Pancreas (tissue), 10 donors: Measurements from ENCODE around the gene CDH7. TPM values are rescaled to one million over a fixed set of nuclear protein-coding genes. Genes with fewer than 3 reads are reported as not detected.

ENCODE experiments used
- ATAC-seq, 4 donors: fragments of 200-7000 bp; cut with Tn5 transposase; one replicate each; pipeline versions ENCODE4 v1.8.0 to v1.9.1; 2020; ENCODE audit warnings: mild to moderate bottlenecking in 4 of 4, moderate library complexity in 4 of 4
- DNase-seq, 6 donors: peaks; one replicate each; pipeline ENCODE4 v3.0.0-alpha.2; 2020
- FAIRE-seq: peaks from 2 replicates; lab custom pipeline; 2012; peaks lifted over from hg19 to GRCh38; lab: Jason Lieb, UNC
- H3K27ac ChIP-seq, 4 donors: fragments of 200-600 bp; sonication (generic); 1 replicate in 3 of 4; 2 replicates in 1 of 4; pipeline versions ENCODE4 v1.5.0 to v1.8.0; 2020
- H3K27me3 ChIP-seq, 4 donors: fragments of 200-600 bp; one replicate each; pipeline ENCODE4 v1.8.0; 2021
- H3K36me3 ChIP-seq, 3 donors: fragments of 200-600 bp; sonication (generic) in 1 of 3; one replicate each; pipeline versions ENCODE4 v1.5.0 to v1.8.0; 2020 to 2021
- H3K4me1 ChIP-seq, 3 donors: fragments of 200-600 bp; one replicate each; pipeline ENCODE4 v1.8.0; 2021
- H3K4me3 ChIP-seq, 4 donors: fragments of 200-600 bp; sonication (generic) in 2 of 4; one replicate each; pipeline versions ENCODE4 v1.5.0 to v1.8.0; 2020 to 2021
- H3K9me3 ChIP-seq, 4 donors: fragments of 200-600 bp; one replicate each; pipeline ENCODE4 v1.8.0; 2021
- WGBS, 2 donors: extraction: QIAGEN DNeasy Blood & Tissue Kit; methylation state at CpG; one replicate each; pipeline ENCODE4 v1.1.7; 2013; 5-methylcytosine and 5-hydroxymethylcytosine counted together
- intact Hi-C, 3 donors: fragments of 100-400 bp; cut with DNase I; formaldehyde crosslinking; loops; one replicate each; pipeline versions ENCODE4 v1.11.1 to v1.14.2; 2022
- polyA plus RNA-seq, 2 donors: library from polyadenylated mRNA; stranded (reverse); fragments of 200-250 nt; gene quantifications; one replicate each; pipeline ENCODE4 v1.2.3, GENCODE V29; 2013
- total RNA-seq, 6 donors: library from RNA; stranded (reverse); fragmentation: NEBNext Ultra II Directional in 4 of 6; extraction: Animal tissue kit (Norgen Biotek cat#: 25700) in 4 of 6; gene quantifications; one replicate each; pipeline versions ENCODE4 v1.2.1 to v1.2.4, GENCODE V29; 2021 to 2023
- TF ChIP-seq, protein P1 (sequence below), 4 donors: fragments of 200-600 bp; sonication (generic) in 3 of 4; IDR thresholded peaks; one replicate each; pipeline versions ENCODE4 v1.5.0 to v1.8.0; 2021; ENCODE audit warnings: antibody characterized with exemption in 4 of 4
- donor health status: healthy with polysubstance abuse.
- donor health status: DM: no; HTN: no; CAD: no; lungs with moderate emphysema.
- donor health status: DM: no; HTN: no; CAD: no.
- donor health status: control.
- donor health status: control.
- donor health status: Bipolar disorder and iron deficiency.
- donor health status: DM: yes; HTN: yes; CAD: no.
- donor health status: DM: no; HTN: no; CAD: no.
- donor health status: DM: no; HTN: no; CAD: no.
- donor health status: DM: yes; HTN: yes; CAD: no.

Gene CDH7
- total and polyA plus RNA-seq, 8 donors: not detected

DNA sequence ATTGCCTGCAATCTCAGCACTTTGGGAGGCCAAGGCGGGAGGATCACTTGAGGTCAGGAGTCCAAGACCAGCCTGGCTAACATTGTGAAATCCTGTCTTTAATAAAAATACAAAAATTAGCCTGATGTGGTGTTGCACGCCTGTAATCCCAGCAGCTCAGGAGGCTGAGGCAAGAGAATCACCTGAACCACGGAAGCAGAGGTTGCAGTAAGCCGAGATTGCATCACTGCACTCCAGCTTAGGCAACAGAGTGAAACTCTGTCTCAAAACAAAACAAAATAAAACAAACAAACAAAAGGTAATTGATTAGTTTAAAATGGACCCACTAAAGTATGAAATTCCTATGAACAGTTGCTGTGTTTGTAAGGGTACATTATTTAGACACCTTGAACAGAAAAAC lies 39.8 kb downstream of the CDH7 start:
- Histone ChIP-seq H3K4me3 (no peak overlapping the region), H3K9me3 (no peaks in the 10 kb centered on the region), H3K27me3 (no peaks in the 10 kb centered on the region), H3K36me3 (no peaks in the 10 kb centered on the region), H3K27ac (no peak overlapping the region), H3K4me1 (no peaks in the 10 kb centered on the region)
- TF ChIP-seq, protein P1, sequence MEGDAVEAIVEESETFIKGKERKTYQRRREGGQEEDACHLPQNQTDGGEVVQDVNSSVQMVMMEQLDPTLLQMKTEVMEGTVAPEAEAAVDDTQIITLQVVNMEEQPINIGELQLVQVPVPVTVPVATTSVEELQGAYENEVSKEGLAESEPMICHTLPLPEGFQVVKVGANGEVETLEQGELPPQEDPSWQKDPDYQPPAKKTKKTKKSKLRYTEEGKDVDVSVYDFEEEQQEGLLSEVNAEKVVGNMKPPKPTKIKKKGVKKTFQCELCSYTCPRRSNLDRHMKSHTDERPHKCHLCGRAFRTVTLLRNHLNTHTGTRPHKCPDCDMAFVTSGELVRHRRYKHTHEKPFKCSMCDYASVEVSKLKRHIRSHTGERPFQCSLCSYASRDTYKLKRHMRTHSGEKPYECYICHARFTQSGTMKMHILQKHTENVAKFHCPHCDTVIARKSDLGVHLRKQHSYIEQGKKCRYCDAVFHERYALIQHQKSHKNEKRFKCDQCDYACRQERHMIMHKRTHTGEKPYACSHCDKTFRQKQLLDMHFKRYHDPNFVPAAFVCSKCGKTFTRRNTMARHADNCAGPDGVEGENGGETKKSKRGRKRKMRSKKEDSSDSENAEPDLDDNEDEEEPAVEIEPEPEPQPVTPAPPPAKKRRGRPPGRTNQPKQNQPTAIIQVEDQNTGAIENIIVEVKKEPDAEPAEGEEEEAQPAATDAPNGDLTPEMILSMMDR (IDR thresholded peaks at IDR 0.05): no peak
- WGBS, 2 donors: 74 to 92% methylated on average over 4 of the region's 4 CpGs
- intact Hi-C loops: no loop called here
- no peak for FAIRE-seq
- ATAC-seq: no peak
- DNase-seq: no peak

DNA sequence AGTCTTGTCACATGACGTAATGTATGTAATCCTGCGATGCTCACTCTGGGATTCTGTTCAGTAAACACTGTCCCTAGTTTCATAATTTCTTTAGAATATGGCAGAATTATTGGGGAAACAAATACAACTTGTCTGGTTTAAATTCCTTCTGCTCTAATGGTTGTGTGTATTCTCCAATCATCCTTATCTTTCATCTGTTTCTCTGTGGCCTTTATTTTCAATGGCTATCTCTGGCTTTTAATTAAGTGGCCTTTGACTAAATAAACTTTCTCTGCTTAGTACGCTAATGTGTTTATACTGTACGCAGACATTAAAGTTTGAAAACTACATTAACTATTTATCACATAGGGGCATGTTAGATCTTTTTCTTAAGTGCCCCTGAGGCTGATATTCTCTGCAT lies 40.9 kb downstream of the CDH7 start:
- no peaks in the 10 kb centered on the region for H3K9me3 ChIP-seq
- no peaks in the 10 kb centered on the region for H3K27me3 ChIP-seq
- no peaks in the 10 kb centered on the region for H3K36me3 ChIP-seq
- ATAC-seq (no peak), DNase-seq (no peak), FAIRE-seq (no peak)
- H3K4me1 ChIP-seq: no peaks in the 10 kb centered on the region
- WGBS, 2 donors: 39 to 47% methylated on average over 4 of the region's 4 CpGs
- no peak overlapping the region for H3K27ac ChIP-seq
- TF ChIP-seq, protein P1 (IDR thresholded peaks at IDR 0.05): no peak
- no peak overlapping the region for H3K4me3 ChIP-seq
- intact Hi-C loops: no loop called here

DNA sequence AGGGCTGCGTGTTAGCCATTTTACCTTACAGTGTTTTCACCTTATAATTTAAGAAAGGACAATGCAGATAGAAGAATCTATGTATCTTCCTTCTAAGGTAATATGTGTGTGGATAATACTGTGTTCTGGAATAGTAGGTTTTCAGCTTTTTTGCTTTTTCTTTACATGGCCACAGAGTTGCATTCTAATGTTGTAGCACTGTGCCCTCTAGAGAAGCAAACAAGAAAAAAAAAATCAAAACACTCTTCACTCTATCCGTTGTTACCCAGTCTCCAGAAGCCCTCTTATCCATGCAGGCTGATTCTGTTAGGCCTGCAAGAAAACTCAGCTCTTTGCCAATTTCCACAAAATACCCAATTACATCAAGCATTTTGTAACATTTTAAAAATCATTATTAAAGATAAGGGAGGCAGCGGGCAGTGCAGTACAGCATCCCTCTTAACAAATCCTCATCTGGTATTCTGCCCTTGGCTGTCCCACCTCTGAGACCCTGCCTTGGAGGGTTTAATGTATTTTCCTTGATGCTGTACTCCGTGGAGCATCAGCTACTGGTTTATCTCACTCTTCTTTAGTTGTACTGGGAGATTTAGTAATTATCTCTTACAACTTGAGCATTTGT lies 41.8 kb downstream of the CDH7 start:
- Histone ChIP-seq H3K9me3 (no peaks in the 10 kb centered on the region), H3K4me3 (no peak overlapping the region), H3K27me3 (no peaks in the 10 kb centered on the region), H3K36me3 (no peaks in the 10 kb centered on the region), H3K27ac (no peak overlapping the region), H3K4me1 (no peaks in the 10 kb centered on the region)
- TF ChIP-seq, protein P1 (IDR thresholded peaks at IDR 0.05): no peak
- intact Hi-C loops: no loop called here
- no peak for FAIRE-seq
- no peak for DNase-seq
- 45 to 56% methylated on average over 4 of the region's 4 CpGs for WGBS, 2 donors
- ATAC-seq: no peak

DNA sequence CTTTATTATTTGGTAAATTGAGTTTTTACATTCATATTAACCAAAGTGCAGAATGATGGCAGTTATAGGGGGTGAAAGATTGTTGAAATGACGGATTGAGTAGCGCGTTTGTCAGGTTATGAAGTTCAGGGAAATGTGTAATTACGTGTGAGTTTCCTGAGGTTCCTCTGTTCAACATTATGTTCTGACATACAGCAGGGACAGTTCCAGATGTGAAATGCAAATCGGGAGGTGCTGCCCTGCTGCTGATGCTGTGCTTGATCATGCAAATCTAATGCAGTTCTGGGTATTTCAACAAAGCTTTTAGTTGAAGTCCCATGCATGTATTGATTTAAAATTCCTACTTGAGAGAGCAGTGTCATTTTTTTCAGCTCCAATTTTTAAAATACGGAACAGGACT lies 57.9 kb downstream of the CDH7 start:
- Histone ChIP-seq H3K27ac (no peak overlapping the region), H3K36me3 (no peaks in the 10 kb centered on the region), H3K4me3 (no peak overlapping the region), H3K27me3 (no peaks in the 10 kb centered on the region), H3K9me3 (no peaks in the 10 kb centered on the region), H3K4me1 (no peaks in the 10 kb centered on the region)
- WGBS, 2 donors: 39 to 54% methylated on average over 6 of the region's 6 CpGs
- ATAC-seq (no peak), DNase-seq (no peak), FAIRE-seq (no peak)
- TF ChIP-seq, protein P1 (IDR thresholded peaks at IDR 0.05): no peak
- intact Hi-C loops: no loop called here

DNA sequence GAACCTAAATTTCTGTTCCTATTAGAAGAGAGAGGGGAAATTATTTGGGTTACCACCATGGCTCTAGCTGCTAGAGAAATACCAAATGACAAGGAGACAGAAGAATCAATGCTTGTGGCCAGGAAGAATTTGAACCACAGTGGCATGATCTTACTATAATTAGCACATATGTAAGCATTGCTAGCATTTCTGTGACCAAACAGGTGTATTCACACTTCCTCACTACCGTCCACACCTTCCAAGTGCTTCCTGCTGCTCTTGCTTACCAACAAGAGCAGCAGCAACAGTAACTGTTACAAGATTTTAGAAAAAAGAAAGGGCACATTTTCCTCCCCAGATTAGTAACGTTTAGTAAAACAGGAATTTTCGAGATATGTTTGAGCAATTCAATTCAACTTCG lies 60.5 kb downstream of the CDH7 start:
- DNase-seq (no peak), FAIRE-seq (no peak), ATAC-seq (no peak)
- 49 to 62% methylated on average over 4 of the region's 4 CpGs for WGBS, 2 donors
- Histone ChIP-seq H3K36me3 (no peaks in the 10 kb centered on the region), H3K9me3 (no peaks in the 10 kb centered on the region), H3K4me3 (no peak overlapping the region), H3K27ac (no peak overlapping the region), H3K27me3 (no peaks in the 10 kb centered on the region), H3K4me1 (no peaks in the 10 kb centered on the region)
- TF ChIP-seq, protein P1 (IDR thresholded peaks at IDR 0.05): no peak
- intact Hi-C loops: no loop called here
